ENCODE results near the gene CDH4. TPM values are rescaled to one million over a fixed set of nuclear protein-coding genes. Genes with fewer than 3 reads are reported as not detected.

The CDH4 gene
- total and polyA plus RNA-seq, 2 of the 8 experiments (the other 6 are each of a cell fraction or from before 2014, with no cell fraction given) = 4.3 to 7.9 TPM

- 88% methylated on average over 10 of the region's 10 CpGs; no CpG with 5 or more reads in 1 of the 2 experiments for WGBS, 2 experiments (ENCODE audit: extremely low coverage in 1 of 2, insufficient coverage in 1 of 2, insufficient read length in 1 of 2, insufficient replicate concordance in 2 of 2, low coverage in 1 of 2, low lambda C conversion rate in 2 of 2, missing lambda C conversion rate in 1 of 2)
- no peak for FAIRE-seq
Measured at GRCh38 chr20:61879303-61879620, 627.2 kb downstream of the CDH4 start.

More at GRCh38 chr20:61879303-61879620, 627.2 kb downstream of the CDH4 start:
- H3K4me3 ChIP-seq (ENCODE audit: extremely low read depth in 1 of 4, insufficient read depth in 2 of 4, low read depth in 3 of 4, low read length in 4 of 4) = no peak overlapping the region
- no peak overlapping the region for H3K23ac ChIP-seq (ENCODE audit: insufficient read length)
- no peak overlapping the region for H4K91ac ChIP-seq (replicated peaks; ENCODE audit: insufficient read length, low read length)
- H3K9me3 ChIP-seq (ENCODE audit: insufficient read depth in 2 of 2, low read depth in 1 of 2, low read length in 1 of 2) = no peaks in the 10 kb centered on the region
- H2AK5ac ChIP-seq (ENCODE audit: low read depth, low read length) = no peak overlapping the region; the same call in 1 of the 2 replicates
- H3K14ac ChIP-seq (ENCODE audit: insufficient read length) = no peak overlapping the region
- no peaks in the 10 kb centered on the region for H3K4me1 ChIP-seq (replicated peaks in 1 of 4; ENCODE audit: control insufficient read depth in 3 of 4, insufficient read depth in 4 of 4, low read length in 3 of 4)
- H3K4ac ChIP-seq (replicated peaks; ENCODE audit: insufficient read length, low read depth, low read length) = no peak overlapping the region
- H2BK12ac ChIP-seq (ENCODE audit: low read depth, low read length) = no peak overlapping the region
- no peaks in the 10 kb centered on the region for H3K79me2 ChIP-seq (ENCODE audit: control insufficient read depth in 1 of 2, insufficient read depth in 2 of 2, low read length in 2 of 2)
- no peak overlapping the region for H3K27ac ChIP-seq (ENCODE audit: low read depth, low read length)
- H2BK120ac ChIP-seq (replicated peaks; ENCODE audit: low read depth, low read length) = no peak overlapping the region
- no peak overlapping the region for H3K18ac ChIP-seq (ENCODE audit: extremely low read depth, low read length)
- no peaks in the 10 kb centered on the region for H3K36me3 ChIP-seq (ENCODE audit: control insufficient read depth in 2 of 4, insufficient read depth in 4 of 4, low read length in 3 of 4)
- H4K20me1 ChIP-seq (replicated peaks in 1 of 2; ENCODE audit: control insufficient read depth in 1 of 2, insufficient read depth in 2 of 2, low read length in 2 of 2) = no peaks in the 10 kb centered on the region
- no peak overlapping the region for H3K9ac ChIP-seq (replicated peaks in 1 of 4; ENCODE audit: extremely low read depth in 1 of 4, low read depth in 3 of 4, low read length in 3 of 4)
- TF ChIP-seq CTBP2 (IDR thresholded peaks at IDR 0.05; ENCODE audit: borderline replicate concordance, insufficient read depth, insufficient read length, low read length) = no peak
- no peak for TF ChIP-seq SRF (IDR thresholded peaks at IDR 0.05; ENCODE audit: low read depth, low read length)
- TF ChIP-seq SIX5 (IDR thresholded peaks at IDR 0.05; ENCODE audit: low read depth, low read length) = no peak
- TF ChIP-seq HDAC6 (IDR thresholded peaks at IDR 0.05; ENCODE audit: low read depth, low read length) = no peak
- no peak for TF ChIP-seq KDM5A (IDR thresholded peaks at IDR 0.05; ENCODE audit: low read length)
- TF ChIP-seq RAD21 (IDR thresholded peaks at IDR 0.05 in 1 of 2, conservative IDR thresholded peaks at IDR 0.05 in 1 of 2; ENCODE audit: low read depth in 2 of 2, low read length in 2 of 2) = no peak
- no peak for TF ChIP-seq YY1 (IDR thresholded peaks at IDR 0.05; ENCODE audit: low read depth, low read length)
- POLR2A ChIA-PET (ENCODE audit: partially characterized antibody) = no interaction called here
- no peak for DNase-seq (ENCODE audit: low read depth in 1 of 2, low spot score in 2 of 2)
- CTCF ChIA-PET (ENCODE audit: partially characterized antibody) = interaction anchor here (1.1 kb wide), 1 partner anchor 17 kb away, joined by 3 read pairs; no protein-coding TSS in a partner anchor
- no peaks in the 10 kb centered on the region for H3K23me2 ChIP-seq (ENCODE audit: low read depth, low read length)
- no peaks in the 10 kb centered on the region; a peak in 2 of 7 replicates for H3K27me3 ChIP-seq (replicated peaks in 1 of 4; ENCODE audit: control insufficient read depth in 3 of 4, extremely low read depth in 1 of 4, insufficient read depth in 3 of 4, low read length in 3 of 4)
- no peaks in the 10 kb centered on the region for H3K79me1 ChIP-seq (ENCODE audit: low read depth, low read length)
- H4K5ac ChIP-seq (ENCODE audit: insufficient read length, low read depth, low read length) = no peak overlapping the region
- H2AFZ ChIP-seq (ENCODE audit: low read length) = no peak overlapping the region
- H4K8ac ChIP-seq (ENCODE audit: extremely low read depth, insufficient read depth, low read length) = no peak overlapping the region
- H2BK20ac ChIP-seq (ENCODE audit: low read length) = no peak overlapping the region
- no peak overlapping the region for H3K4me2 ChIP-seq (ENCODE audit: insufficient read depth in 1 of 2, low read depth in 2 of 2, low read length in 2 of 2)
- no peak overlapping the region for H3K56ac ChIP-seq (replicated peaks; ENCODE audit: insufficient read length, low read depth, low read length)
- no peak overlapping the region for H2BK15ac ChIP-seq (ENCODE audit: low read length)
- no peak overlapping the region for H2BK5ac ChIP-seq (ENCODE audit: low read depth, low read length)

All from H1 (cell line).